Left ventricle myocardium superior (tissue), 1 donor: ENCODE measurements around the gene CYSLTR2. TPM values are rescaled to one million over a fixed set of nuclear protein-coding genes. Genes with fewer than 3 reads are reported as not detected.
A peak's percentile ranks its signal among the peaks of the same experiment; 100 is the strongest.
"Not testable (repeated sequence)": the region's sequence is repeated elsewhere in the genome, so short reads cannot be mapped to it uniquely, and the experiment has no call there.

ENCODE experiments used
- ATAC-seq: fragments of 200-7000 bp; cut with Tn5 transposase; one replicate; pipeline ENCODE4 v1.9.1; 2020; ENCODE audit warnings: mild to moderate bottlenecking, moderate library complexity
- DNase-seq: peaks from one replicate; pipeline ENCODE4 v3.0.0-alpha.2; 2020
- intact Hi-C: fragments of 100-400 bp; cut with micrococcal nuclease; formaldehyde crosslinking; loops from one replicate; pipeline ENCODE4 v1.11.0; 2022
- total RNA-seq: library from RNA; stranded (reverse); fragmentation: NEBNext Ultra II Directional; extraction: Animal tissue kit (Norgen Biotek cat#: 25700); gene quantifications from one replicate; pipeline ENCODE4 v1.2.1, GENCODE V29; 2021
- donor health status: DM: no; HTN: yes; CAD: no; lungs with severe emphysema.

The CYSLTR2 gene
- total RNA-seq, 1 donor from 2014 or later: 5.0 TPM

DNA sequence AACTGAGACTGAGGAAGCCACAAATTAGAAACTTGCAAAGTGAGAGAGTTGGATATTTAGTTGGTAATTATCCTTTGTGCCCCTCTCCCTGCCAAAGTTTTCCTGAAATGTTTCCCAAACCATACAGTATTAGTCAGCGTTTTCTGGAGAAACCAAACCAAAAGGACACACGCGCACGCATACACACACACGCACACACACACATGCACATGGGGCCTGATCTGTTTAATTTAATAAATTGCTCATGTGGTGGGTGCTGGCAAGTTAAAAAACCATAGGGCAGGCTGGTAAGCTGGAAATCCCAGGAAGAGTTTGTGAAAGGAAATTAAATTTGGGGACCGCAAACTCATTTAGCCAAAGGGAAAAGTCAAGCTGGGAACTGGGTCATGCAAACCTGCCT is 11.7 kb upstream of the CYSLTR2 start:
- no peak for ATAC-seq
- DNase-seq: no peak
- intact Hi-C loops: no loop called here

GRCh38 chr13:48643159-48643558 is 10.6 kb upstream of the CYSLTR2 start:
- intact Hi-C loops: no loop called here
- DNase-seq (no peak), ATAC-seq (no peak)

DNA sequence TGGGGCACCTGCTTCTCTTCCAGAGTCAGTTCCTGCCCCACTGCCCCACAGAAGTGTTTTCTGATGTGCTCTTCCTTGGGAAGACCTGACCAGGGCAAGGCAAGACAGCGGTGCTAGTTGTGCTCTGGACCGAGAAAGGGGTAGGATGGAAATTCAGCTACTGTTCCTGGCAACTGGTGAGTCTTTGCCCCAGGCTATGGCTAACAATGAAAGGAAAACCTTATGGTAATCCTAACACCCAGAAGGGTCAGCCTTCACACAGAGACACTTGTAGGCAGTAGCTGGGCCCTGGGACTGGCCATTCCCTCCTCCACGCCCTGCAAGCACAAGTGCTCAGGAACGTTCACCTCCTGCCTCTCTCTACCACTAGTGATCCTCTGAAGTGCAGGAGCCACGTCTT is 9.6 kb upstream of the CYSLTR2 start:
- no peak for ATAC-seq
- no peak for DNase-seq
- intact Hi-C loops: no loop called here

GRCh38 chr13:48644951-48645350 is 8.8 kb upstream of the CYSLTR2 start:
- ATAC-seq (no peak), DNase-seq (no peak)
- intact Hi-C loops: no loop called here

GRCh38 chr13:48645845-48646244 is 7.9 kb upstream of the CYSLTR2 start:
- intact Hi-C loops: no loop called here
- DNase-seq (no peak), ATAC-seq (no peak)

GRCh38 chr13:48646791-48647190 is 6.9 kb upstream of the CYSLTR2 start:
- intact Hi-C loops: no loop called here
- DNase-seq (no peak), ATAC-seq (no peak)

DNA sequence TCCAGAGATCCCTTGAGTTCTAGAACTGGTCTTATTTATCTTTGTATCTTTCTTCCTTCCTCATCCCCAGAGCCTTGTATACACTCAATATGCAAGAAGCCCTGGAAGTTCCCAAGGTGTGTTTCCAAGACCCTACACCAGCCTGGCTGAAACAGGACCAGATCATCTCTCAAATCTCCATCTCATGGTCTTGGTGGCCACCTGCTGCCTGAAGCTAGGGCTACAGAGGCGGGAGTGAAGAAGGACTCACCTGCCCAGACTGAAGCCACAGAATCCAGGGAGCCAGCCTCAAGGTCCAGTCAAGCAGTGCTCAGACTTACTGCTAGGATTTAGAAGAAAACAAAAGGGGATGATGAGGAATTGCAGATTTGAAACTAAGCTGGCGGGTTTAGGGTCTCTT is 6.1 kb upstream of the CYSLTR2 start:
- ATAC-seq (no peak), DNase-seq (no peak)
- intact Hi-C loops: no loop called here

DNA sequence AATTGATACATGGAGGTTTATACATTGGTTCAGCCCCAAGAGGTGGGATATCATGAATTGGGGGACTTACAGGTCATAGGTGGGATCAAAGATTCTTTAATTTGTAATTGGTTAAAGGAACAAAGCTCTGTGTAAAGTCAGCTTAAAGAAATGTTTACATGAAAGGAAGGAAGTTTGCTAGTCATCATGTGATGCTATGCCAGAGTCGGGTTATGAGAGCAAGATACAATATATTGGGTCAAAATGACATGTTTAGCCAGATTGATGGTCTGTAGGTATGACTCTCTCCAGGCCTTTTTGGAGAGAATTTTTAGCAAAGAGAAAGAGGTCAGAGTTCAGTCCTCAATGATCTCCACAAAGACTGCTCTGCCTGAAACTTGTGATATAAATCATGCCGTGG is 5.3 kb upstream of the CYSLTR2 start:
- ATAC-seq: no peak
- DNase-seq: no peak
- intact Hi-C loops: no loop called here

DNA sequence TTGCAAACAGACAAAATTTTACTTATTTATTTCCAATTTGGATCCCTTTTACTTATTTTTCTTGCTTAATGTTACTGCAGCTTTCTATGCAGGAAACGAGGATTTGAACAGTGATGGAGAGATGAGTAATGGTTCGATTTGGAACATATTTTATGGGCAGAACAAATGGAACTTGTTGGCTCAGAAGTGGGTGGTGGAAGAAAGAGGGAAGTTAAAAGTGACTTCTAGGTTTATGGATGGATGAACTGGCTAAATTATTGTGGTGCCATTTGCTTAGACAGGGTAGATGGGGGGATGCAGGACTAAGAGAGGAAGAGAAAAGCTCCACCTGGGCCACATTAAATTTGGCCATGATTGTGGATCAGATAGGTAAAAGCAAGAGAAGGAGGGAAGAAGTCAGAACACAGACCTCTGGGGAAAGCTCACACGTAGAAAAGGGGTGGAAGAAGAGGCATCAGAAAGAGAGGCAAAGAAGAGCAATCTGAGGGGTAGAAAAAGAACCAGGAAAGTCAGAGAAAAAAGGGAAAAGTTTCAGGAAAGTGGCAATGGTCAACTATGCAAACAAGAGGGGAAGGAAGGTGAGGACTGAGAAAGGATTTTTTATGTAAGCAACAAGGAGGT is 768 bp upstream of the CYSLTR2 start:
- ATAC-seq (no peak), DNase-seq (no peak)
- intact Hi-C loops: no loop called here

- intact Hi-C loops: no loop called here
- DNase-seq (no peak), ATAC-seq (peak; percentile 83)
Observed at GRCh38 chr13:48654511-48654910, 782 bp downstream of the CYSLTR2 start.

GRCh38 chr13:48655291-48655690 is 1.6 kb downstream of the CYSLTR2 start:
- ATAC-seq (peak; percentile 39), DNase-seq (no peak)
- intact Hi-C loops: no loop called here

GRCh38 chr13:48656608-48657007 is 2.9 kb downstream of the CYSLTR2 start:
- intact Hi-C loops: no loop called here
- DNase-seq (no peak), ATAC-seq (peak; percentile 14)

GRCh38 chr13:48660361-48661076 is 6.8 kb downstream of the CYSLTR2 start:
- DNase-seq (no peak), ATAC-seq (peak; percentile 95)
- intact Hi-C loops: no loop called here

DNA sequence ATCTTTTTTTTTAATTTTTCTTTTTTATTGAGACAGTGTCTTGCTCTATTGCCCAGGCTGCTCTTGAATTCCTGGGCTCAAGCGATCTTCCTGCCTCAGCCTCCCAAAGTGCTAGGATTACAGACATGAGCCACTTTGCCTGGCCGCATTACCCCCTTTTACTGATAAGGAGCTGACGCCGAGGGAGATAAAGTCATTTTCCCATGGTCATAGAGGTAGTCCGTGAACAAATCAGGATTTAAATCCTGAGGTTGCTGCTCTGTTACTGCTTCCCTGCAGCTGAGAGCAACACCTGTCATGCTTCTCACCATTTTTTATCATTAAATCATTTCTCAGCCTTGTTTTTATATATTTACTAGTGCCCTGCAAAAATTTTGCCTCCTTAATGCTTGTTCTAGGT is 7.4 kb downstream of the CYSLTR2 start:
- ATAC-seq: peak; percentile 8
- no peak for DNase-seq
- intact Hi-C loops: no loop called here

DNA sequence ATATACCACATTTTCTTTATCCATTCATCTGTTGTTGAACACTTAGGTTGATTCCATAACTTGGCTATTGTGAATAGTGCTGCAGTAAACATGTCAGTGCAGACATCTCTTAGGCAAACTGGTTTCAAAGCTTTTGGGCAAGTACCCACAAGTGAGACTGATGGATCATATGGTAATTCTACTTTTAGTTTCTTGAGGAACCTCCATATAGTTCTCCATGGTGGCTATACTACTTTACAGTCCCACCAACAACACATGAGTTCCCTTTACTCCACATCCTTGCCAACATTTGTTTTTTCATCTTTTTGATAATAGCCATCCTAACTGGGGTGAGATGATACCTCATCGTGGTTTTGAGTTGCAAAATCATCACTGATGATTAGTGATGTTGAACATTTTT is 8.5 kb downstream of the CYSLTR2 start:
- ATAC-seq: no peak

DNA sequence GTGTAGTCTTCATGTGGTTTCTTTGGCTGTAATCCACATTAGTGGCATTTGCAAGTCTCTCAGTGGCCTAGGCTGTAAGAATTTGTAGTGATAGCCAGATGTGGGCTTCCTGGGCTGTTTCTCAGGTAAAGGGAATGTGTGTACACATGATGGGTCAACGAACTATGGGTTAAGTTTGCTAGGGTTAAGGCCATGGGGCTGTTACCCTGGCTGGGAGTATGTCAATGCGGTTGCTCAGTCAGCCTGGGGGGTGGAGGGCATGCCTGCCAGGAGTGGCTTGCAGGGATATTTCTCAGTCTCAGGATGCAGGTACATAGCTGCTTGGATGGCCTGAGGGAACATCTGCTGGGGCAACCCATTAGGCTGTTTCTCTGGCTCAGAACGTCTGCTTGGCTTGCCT is 13.4 kb downstream of the CYSLTR2 start:
- no peak for DNase-seq
- no peak for ATAC-seq
- intact Hi-C loops: no loop called here

More for the DNA sequence above, 8.5 kb downstream of the CYSLTR2 start:
- no peak for DNase-seq
- intact Hi-C loops: no loop called here

DNA sequence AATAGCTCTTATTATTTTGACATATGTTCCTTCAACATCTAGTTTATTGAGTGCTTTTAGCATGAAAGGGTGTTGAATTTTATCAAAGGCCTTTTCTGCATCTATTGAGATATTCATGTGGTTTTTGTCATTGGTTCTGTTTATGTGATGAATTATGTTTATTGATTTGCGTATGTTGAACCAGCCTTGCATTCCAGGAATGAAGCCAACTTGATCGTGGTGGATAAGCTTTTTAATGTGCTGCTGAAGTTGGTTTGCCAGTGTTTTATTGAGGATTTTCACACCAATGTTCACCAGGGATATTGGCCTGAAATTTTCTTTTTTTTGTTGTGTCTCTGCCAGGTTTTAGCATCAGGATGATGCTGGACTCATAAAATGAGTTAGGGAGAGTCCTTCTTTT is 17.7 kb downstream of the CYSLTR2 start:
- intact Hi-C loops, DNase-seq, ATAC-seq: not testable (repeated sequence)

- DNase-seq (no peak), ATAC-seq (no peak)
- intact Hi-C loops: no loop called here
Observed at GRCh38 chr13:48675247-48675646, 21.5 kb downstream of the CYSLTR2 start.

- intact Hi-C loops: no loop called here
- DNase-seq (no peak), ATAC-seq (no peak)
Observed at GRCh38 chr13:48678316-48678715, 24.6 kb downstream of the CYSLTR2 start.

- DNase-seq: no peak
- peak; percentile 40 for ATAC-seq
- intact Hi-C loops: no loop called here
Observed at GRCh38 chr13:48679941-48680680, 26.4 kb downstream of the CYSLTR2 start.
